Calu3 (cell line): ENCODE measurements around the gene SLC23A1. TPM values are rescaled to one million over a fixed set of nuclear protein-coding genes. Genes with fewer than 3 reads are reported as not detected.

Experiments
- BruUV-seq: library from RNA; stranded (reverse); fragments of 400-500 nt; replicated peaks from 2 replicates; lab custom pipeline; 2021; lab: Mats Ljungman, UMichigan
- CTCF ChIA-PET: fragments of 300-600 bp; sonication (Branson Sonifier 250); formaldehyde crosslinking; loops from one replicate; lab custom pipeline; 2022; ENCODE audit warnings: antibody characterized with exemption; lab: Charles Lee
- DNase-seq: peaks from one replicate; pipeline ENCODE4 v3.0.0; 2022
- H3K27ac Mint-ChIP-seq: one replicate; pipeline ENCODE4 v1.8.0; 2022; ENCODE audit warnings: mixed read lengths; ENCODE audit not compliant: unreplicated experiment
- H3K27me3 Mint-ChIP-seq: one replicate; pipeline ENCODE4 v1.8.0; 2022; ENCODE audit warnings: mixed read lengths; ENCODE audit not compliant: unreplicated experiment
- H3K36me3 Mint-ChIP-seq: one replicate; pipeline ENCODE4 v1.8.0; 2022; ENCODE audit warnings: mild to moderate bottlenecking, moderate library complexity, mixed read lengths; ENCODE audit not compliant: insufficient read depth, unreplicated experiment
- H3K4me1 Mint-ChIP-seq: one replicate; pipeline ENCODE4 v1.8.0; 2022; ENCODE audit warnings: mild to moderate bottlenecking, low read depth, mixed read lengths; ENCODE audit not compliant: unreplicated experiment
- H3K4me3 Mint-ChIP-seq: one replicate; pipeline ENCODE4 v1.8.0; 2022; ENCODE audit warnings: mild to moderate bottlenecking, low read depth, moderate library complexity, mixed read lengths; ENCODE audit not compliant: unreplicated experiment
- H3K9me3 Mint-ChIP-seq: one replicate; pipeline ENCODE4 v1.8.0; 2022; ENCODE audit warnings: low read depth, mixed read lengths; ENCODE audit not compliant: unreplicated experiment
- intact Hi-C: fragments of 100-400 bp; cut with micrococcal nuclease; formaldehyde crosslinking; loops from one replicate; pipeline ENCODE4 v1.10.0; 2022; ENCODE audit not compliant: unreplicated experiment
- total RNA-seq: library from RNA; stranded (reverse); gene quantifications from 2 replicates; pipeline ENCODE4 v1.2.3, GENCODE V29; 2022
- TF ChIP-seq, protein P1 (sequence below): fragments of 200-600 bp; IDR thresholded peaks from one replicate; pipeline ENCODE4 v1.8.0; 2022; ENCODE audit warnings: antibody characterized with exemption; ENCODE audit not compliant: unreplicated experiment

SLC23A1 gene
- total RNA-seq, 1 experiment from 2014 or later = 0.80 TPM

DNA sequence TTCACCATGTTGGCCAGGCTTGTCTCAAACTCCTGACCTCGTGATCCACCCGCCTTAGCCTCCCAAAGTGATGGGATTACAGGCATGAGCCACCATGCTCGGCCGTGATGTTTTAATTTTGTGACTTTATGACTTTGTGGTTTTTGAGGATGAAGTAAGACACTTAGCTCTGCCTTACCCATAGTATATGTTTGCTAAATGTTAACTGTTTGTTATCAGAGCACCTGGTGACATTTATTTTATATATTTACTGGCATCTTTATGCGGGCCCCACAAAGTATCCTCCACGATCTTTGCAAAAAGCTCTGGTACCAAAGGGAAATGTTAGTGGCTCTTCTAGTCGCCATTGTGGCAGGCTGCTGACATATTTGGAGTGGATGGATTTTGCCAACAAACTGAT is 6.7 kb downstream of the SLC23A1 start:
- Mint-ChIP-seq H3K27ac (no peak overlapping the region), H3K4me3 (no peak overlapping the region), H3K36me3 (peaks cover 20% of the 10 kb centered on the region), H3K27me3 (no peaks in the 10 kb centered on the region), H3K4me1 (peaks cover 13% of the 10 kb centered on the region), H3K9me3 (no peaks in the 10 kb centered on the region)
- CTCF ChIA-PET = interaction anchor here (0.6 kb wide), 1 partner anchor 666 kb away, joined by 4 read pairs; no protein-coding TSS in a partner anchor
- intact Hi-C loops = no loop called here
- no TSS peak for BruUV-seq
- TF ChIP-seq, protein P1, sequence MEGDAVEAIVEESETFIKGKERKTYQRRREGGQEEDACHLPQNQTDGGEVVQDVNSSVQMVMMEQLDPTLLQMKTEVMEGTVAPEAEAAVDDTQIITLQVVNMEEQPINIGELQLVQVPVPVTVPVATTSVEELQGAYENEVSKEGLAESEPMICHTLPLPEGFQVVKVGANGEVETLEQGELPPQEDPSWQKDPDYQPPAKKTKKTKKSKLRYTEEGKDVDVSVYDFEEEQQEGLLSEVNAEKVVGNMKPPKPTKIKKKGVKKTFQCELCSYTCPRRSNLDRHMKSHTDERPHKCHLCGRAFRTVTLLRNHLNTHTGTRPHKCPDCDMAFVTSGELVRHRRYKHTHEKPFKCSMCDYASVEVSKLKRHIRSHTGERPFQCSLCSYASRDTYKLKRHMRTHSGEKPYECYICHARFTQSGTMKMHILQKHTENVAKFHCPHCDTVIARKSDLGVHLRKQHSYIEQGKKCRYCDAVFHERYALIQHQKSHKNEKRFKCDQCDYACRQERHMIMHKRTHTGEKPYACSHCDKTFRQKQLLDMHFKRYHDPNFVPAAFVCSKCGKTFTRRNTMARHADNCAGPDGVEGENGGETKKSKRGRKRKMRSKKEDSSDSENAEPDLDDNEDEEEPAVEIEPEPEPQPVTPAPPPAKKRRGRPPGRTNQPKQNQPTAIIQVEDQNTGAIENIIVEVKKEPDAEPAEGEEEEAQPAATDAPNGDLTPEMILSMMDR = no peak
- no peak for DNase-seq

DNA sequence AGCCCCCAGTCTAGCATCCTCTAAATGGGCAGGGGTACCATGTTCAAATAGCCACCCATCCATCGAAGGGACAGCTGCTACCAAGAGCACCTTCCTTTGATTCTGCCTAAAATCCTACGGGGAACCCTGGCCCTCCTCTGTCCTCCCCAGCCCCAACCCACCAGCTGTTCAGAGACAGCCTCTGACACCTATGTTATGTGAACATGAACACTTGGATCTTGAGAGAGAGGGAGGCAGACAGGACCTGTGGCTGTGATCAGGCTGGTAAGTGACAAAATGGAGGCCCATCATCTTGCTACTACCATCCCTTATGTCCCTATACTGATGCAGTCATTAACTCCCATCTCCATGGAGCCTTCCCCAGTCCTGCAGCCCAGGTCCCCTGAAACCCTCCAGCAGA is 8.2 kb downstream of the SLC23A1 start:
- Mint-ChIP-seq H3K9me3 (no peaks in the 10 kb centered on the region), H3K27ac (no peak overlapping the region), H3K27me3 (no peaks in the 10 kb centered on the region), H3K4me1 (peaks cover 13% of the 10 kb centered on the region), H3K4me3 (no peak overlapping the region), H3K36me3 (peaks cover 29% of the 10 kb centered on the region)
- intact Hi-C loops = no loop called here
- TF ChIP-seq, protein P1 = no peak
- DNase-seq = no peak
- CTCF ChIA-PET = no interaction called here
- BruUV-seq = no TSS peak

DNA sequence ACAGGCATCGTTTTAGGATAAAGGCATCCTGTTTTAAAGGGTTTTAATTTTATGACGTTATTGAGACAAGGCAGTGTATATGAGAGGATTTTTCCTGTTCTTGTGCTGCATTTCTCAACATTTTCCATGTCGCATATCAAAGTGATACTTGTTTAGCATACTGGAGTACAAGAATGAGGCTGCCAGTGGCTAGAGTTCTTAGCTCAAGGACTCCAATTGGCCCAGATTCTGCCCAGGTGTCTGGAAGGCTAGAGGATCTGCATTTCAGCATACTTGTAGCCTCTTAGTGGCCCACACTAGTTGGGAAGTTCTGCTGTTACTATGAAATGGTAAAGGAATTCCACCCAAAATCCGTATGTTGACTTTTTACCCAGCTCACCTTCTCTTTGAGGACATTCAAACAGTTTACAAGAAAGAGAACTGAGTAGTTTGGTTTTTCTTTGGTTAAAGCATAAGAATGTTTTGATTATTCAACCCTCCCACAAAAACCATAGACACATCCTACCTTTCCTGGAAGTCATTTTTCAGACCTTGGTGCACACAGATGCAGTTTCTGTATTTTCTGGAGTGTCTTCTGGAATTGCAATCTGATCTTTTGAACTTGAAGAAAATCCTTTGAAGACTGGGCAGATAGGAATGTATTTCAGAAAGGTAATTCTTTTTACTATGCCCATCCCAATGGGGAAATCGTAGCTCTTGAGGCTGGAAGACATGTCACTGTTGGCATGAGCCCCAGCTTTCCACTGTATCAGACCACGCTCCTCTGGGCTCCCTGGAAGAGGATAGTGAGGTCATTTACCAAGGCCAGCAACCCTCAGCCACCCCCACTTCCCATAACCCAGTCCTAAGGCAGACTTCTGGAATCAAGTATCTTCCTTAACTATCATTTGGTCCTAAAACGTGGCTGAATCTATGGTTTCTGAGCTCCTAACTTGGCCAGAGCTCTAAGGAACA is 11.3 kb downstream of the SLC23A1 start:
- intact Hi-C loops = no loop called here
- CTCF ChIA-PET = no interaction called here

DNA sequence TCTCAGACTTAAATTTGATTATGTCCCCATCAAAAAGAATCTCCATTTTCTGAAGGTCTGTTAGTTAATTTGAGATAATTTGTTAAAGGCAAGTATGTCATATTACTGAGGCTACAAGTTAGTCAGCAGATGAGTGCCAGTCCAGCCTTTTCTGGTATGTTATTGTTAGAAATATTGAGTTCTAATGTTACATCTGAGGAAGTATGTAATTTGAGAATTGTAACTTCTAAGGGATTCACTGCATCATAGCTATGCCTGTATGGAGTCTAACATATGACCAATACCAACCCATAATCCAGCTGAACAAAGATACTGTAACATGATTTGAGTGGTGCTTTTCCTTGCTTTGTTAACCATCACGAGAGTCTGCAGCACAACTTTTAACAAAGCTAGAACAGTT is 13.9 kb downstream of the SLC23A1 start:
- CTCF ChIA-PET = interaction anchor here (0.5 kb wide), 1 partner anchor 27 kb away, joined by 4 read pairs; no protein-coding TSS in a partner anchor
- DNase-seq = no peak
- Mint-ChIP-seq H3K27me3 (no peaks in the 10 kb centered on the region), H3K27ac (no peak overlapping the region), H3K9me3 (no peaks in the 10 kb centered on the region), H3K4me3 (no peak overlapping the region), H3K36me3 (peaks cover 68% of the 10 kb centered on the region), H3K4me1 (peaks cover 11% of the 10 kb centered on the region)
- intact Hi-C loops = no loop called here
- TF ChIP-seq, protein P1 = no peak
- BruUV-seq = TSS peak; percentile 34

More for the DNA sequence above, 11.3 kb downstream of the SLC23A1 start:
- Mint-ChIP-seq H3K4me3 (no peak overlapping the region), H3K9me3 (no peaks in the 10 kb centered on the region), H3K36me3 (peaks cover 43% of the 10 kb centered on the region), H3K4me1 (peaks cover 13% of the 10 kb centered on the region), H3K27ac (no peak overlapping the region), H3K27me3 (no peaks in the 10 kb centered on the region)
- TF ChIP-seq, protein P1 = no peak
- BruUV-seq = no TSS peak
- no peak for DNase-seq
